ENCODE results near the gene SLX4IP.

DNA sequence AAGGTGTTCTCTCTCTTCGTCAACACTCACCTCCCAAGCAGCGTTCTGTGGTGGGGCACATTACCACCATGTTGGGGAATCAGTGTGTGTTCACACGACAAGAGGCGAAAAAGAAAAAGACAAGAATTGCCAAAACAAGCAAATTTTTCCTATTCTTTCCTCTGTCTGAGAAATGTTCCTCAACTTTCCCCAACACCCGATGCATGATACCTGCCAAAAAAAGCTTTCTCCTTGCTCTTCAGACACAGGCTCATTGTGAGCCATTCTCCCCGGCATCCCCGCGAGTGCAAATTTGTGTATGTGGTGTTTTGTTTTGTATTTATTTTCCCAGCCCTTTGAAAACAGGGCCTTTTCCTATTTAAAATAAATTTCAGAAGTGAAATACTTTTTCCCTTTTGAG, 137.7 kb downstream of the SLX4IP start:
- TF ChIP-seq, protein P1, sequence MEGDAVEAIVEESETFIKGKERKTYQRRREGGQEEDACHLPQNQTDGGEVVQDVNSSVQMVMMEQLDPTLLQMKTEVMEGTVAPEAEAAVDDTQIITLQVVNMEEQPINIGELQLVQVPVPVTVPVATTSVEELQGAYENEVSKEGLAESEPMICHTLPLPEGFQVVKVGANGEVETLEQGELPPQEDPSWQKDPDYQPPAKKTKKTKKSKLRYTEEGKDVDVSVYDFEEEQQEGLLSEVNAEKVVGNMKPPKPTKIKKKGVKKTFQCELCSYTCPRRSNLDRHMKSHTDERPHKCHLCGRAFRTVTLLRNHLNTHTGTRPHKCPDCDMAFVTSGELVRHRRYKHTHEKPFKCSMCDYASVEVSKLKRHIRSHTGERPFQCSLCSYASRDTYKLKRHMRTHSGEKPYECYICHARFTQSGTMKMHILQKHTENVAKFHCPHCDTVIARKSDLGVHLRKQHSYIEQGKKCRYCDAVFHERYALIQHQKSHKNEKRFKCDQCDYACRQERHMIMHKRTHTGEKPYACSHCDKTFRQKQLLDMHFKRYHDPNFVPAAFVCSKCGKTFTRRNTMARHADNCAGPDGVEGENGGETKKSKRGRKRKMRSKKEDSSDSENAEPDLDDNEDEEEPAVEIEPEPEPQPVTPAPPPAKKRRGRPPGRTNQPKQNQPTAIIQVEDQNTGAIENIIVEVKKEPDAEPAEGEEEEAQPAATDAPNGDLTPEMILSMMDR (CRISPR knock-in tag; IDR thresholded peaks at IDR 0.05): no peak
- TF ChIP-seq NR2C2 (CRISPR knock-in tag; IDR thresholded peaks at IDR 0.05; ENCODE audit: borderline replicate concordance): no peak
